NCI-H82 treated with DMSO at 0.1 percent for 48 hours (cell line): Measurements from ENCODE around the gene TRAPPC12.
"Not testable (repeated sequence)": the region's sequence is repeated elsewhere in the genome, so short reads cannot be mapped to it uniquely, and the experiment has no call there.

Experiments used
- DNase-seq: peaks from one replicate; lab custom pipeline; 2025; ENCODE audit not compliant: unreplicated experiment; lab: John Stamatoyannopoulos, UW

The TRAPPC12 gene

GRCh38 chr2:3451926-3452671 lies 72.6 kb downstream of the TRAPPC12 start:
- no peak for DNase-seq

GRCh38 chr2:3453190-3453999 lies 73.9 kb downstream of the TRAPPC12 start:
- DNase-seq = no peak

DNA sequence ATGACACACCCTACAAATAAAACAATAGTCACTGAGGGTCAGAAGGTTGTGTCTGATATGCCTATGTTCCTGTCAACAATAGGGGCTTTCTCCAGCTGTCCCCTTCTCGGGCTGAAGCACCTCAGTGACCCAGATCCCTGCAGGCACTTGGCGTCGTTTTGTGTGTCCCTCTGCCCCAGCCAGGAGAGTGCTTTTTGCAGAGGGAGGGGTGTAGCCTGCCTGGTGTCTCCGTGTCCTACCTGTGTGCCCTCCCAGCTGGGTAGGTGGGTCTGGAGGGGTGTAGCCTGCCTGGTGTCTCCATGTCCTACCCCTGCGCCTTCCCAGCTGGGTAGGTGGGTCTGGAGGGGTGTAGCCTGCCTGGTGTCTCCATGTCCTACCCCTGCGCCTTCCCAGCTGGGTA lies 74.5 kb downstream of the TRAPPC12 start:
- DNase-seq = not testable (repeated sequence)

DNA sequence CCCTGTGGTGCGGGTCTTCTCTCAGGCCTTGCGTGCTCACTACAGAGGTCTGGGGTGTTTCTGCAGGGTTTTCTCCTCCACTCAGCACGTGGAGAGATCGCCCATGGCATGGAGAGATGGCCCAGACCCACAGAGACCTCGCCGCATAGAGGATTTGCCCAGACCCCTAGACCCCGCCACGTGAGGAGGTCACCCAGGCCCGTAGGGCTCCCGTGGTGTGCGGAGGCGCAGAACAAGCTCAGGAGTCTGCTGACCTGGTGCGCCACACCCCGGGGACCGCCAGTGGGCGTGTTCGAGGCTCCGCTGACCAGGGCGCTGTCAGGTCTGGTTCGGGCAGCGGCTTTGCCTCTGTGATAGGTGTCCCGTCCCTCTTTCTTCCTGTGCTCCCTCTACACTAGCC lies 75.3 kb downstream of the TRAPPC12 start:
- no peak for DNase-seq

DNA sequence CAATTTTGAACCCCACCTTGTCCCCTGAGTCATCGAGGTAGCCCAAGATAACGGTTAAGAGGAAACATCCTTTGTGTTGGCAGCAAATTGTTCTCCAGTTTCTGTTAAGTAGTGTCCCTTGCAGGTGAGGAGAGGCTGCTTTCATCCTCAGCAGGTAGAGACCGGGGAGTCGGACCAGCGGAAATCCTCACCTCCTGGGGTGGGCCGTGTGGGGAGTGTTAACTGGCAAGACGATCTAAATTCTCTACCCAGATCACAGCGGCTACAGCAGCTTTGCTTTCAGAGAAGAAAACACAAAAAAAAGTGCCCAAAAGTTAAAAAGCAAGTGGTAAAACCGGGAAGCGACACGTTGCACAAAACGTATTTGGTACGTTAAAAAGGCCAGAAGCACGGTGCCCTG lies 76.6 kb downstream of the TRAPPC12 start:
- no peak for DNase-seq

DNA sequence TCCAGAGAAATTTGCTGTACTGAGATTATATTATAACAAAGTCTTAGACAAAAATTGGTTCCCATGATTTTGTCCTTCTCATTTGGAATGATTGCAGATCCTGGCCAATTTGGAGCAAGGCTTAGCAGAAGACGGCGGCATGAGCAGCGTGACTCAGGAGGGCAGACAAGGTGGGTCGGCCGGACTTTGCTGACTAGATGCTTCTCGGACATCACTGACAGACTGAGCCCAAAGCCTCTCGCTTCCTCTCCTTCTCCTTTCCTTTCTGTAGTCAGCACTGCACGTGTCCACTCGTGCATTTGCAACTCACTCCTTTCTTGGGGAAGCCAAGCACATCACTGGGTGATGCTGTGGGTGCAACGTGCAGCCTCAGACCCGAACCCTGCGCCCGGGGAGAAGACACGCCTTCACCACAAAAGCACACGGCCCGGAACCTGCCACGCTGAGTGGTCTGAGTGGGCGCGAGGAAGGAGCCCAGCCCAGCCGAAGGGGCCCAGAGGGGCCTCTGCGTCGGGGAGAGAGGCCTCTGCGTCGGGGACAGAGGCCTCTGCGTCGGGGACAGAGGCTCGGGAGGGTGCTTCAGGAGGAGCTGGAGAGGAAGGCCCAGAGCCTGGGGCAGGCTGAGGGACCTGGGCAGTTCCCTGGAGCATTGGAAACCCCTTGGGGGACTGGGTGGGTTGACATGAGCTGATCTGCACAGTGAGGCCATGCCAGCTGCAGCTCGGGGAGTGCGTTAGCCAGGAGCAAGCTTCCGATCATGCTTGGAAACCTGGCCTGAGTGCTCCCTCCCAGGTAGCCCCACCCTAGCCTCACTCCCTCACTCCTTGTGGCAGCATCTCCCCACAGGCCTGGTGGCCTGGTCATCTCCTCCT lies 78.3 kb downstream of the TRAPPC12 start:
- no peak for DNase-seq

GRCh38 chr2:3458396-3459184 lies 79.1 kb downstream of the TRAPPC12 start:
- no peak for DNase-seq

GRCh38 chr2:3459185-3460015 lies 79.9 kb downstream of the TRAPPC12 start:
- DNase-seq = no peak

GRCh38 chr2:3460156-3460555 lies 80.7 kb downstream of the TRAPPC12 start:
- no peak for DNase-seq

DNA sequence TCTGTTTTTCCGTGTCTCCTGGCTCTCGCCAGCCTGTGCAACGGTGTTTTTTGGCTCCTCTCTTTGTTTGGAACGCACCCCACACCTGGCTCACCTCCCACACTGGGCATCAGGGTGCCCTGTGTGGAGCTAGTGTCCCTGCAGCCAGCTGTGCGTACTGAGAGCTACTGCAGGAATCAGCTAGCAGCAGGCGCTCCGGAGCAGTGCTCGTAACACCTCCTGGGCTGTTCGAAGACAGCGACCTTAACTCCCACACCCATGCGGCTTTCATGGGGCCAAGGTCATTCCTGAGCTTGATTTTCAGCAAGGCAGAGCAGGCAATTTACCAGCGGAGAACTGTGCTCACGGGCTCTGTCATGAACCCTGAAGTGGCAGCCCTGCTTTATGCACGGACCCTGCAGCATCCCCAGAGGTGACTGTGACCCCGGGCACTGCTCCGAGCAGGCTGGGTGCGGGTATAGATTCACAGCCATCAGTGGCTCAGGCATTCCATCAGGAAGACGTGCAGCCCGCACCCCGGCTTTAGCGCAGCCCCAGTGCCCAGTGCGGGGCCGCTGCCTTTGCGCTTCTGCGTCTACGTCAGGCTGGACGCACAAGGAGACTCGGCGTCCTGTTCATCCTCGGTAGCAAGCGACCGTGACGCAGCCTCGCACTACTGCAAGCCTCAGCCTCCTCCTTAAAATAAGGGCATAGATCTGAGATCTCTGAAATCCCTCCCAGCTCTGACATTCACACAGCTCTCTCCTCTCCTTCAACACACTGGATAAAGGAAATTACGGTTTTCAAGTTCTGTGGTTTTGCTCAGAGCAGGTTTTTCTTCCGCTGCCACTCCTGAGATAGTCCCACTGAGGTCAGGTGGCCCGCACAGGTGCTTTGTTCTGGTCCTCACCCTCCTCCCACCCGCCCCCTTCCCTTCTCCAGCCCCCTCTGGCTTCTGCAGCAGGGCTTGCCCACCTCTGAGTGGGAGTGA lies 81.6 kb downstream of the TRAPPC12 start:
- no peak for DNase-seq

DNA sequence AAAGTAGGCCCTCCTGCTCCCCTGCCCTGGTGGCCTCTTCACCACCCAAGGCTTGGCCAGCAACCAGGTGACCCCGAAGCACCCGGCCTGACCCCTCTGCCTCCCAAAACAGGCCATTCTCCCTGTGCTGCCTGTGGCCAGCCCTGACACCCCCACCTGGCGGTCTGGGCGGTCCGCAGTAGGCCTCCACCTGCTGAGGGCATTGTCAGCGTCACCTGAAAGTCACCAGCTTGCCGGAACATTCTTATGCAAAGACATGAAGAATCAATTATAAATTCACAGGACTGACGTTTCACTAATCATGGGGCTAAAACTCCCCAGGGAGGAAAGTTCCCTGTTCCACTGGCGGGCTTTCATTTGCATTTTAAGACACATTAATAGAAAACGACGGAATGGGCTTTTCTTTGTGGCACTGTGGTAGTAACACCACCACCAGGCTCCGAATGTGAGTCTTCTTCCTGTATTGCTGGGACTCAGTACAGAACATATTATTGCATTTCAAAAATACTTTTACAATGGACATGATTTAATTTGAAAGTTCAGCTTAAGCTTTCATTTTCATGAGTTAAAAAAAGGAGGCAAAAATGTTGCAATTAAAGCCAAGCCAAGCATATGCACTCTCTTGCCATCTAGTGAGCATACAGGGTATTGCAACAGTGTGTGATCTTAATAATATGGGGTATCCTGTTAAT lies 82.5 kb downstream of the TRAPPC12 start:
- peak; percentile 16 for DNase-seq

- DNase-seq = no peak
These were observed 83.1 kb downstream of the TRAPPC12 start for GRCh38 chr2:3462493-3463104.

GRCh38 chr2:3463186-3463835 lies 83.8 kb downstream of the TRAPPC12 start:
- DNase-seq = no peak

DNA sequence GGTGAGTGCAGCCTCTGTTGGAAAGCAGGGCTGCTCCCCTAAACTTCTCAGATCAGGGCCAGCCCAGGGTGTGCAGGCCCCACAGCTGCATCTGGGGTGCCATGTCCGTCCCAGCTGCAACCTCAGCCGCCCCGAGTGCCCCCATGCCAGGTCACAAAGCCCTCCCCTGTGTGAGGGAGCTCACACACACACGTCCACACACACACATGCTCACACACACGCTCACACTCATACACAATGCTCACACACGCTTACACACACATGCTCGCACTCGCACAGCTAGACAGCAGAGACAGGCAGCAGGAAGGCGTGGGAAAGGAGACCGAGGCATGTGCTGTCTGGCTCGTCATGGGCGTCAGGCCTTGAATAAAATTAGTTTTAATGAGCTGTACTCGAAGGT lies 84.5 kb downstream of the TRAPPC12 start:
- no peak for DNase-seq

DNA sequence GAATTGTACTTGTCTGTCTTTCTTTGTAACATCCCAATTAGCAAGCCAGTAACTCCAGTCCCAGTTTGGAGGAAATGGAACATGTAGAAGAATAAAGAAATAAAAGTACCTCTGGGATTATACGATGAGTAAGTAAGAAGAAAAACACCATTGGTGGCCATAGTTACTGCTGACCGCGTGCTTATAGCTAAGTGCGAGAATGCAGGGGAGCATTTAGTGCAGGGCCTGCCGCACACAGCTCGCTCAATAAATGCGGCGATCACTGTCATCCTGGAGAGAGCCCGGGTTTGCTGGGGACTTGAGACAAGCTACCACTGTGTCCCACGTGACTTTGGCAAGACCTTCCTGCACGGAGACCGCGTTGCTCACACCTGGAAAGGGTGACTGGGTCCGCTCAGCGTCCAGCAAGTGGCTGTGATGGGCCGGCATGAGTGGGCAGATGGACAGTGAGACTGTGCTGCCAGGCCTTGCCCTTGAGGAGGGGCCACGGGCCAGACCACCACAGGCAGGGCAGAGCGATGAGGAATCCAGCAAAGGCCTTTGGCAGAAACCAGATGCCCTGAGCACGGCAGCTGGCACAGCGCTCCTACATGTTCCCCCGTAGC lies 85.0 kb downstream of the TRAPPC12 start:
- DNase-seq = no peak

DNA sequence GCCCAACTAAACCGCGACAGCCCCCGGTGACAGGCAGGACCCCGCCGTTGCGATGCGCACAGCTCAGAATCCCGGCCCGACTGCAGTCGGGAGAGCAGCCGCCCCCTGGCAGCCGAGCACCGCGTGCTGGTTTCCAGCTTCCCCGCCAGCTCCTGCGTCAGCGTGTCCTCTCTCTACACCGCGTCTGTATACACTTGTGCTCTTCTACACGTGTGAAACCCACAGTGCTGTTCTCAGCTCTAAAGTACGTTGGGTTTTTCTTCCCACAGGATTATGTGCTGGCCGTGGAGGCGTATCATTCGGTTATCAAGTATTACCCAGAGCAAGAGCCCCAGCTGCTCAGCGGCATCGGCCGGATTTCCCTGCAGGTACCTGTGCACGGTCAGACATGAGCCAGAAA lies 85.8 kb downstream of the TRAPPC12 start:
- no peak for DNase-seq
